22Rv1 (cell line): ENCODE measurements around the gene ZNF618.
"Not testable (repeated sequence)": the region's sequence is repeated elsewhere in the genome, so short reads cannot be mapped to it uniquely, and the experiment has no call there.

ENCODE experiments used
- H3K27ac ChIP-seq: fragments of 450-650 bp; 2 replicates; pipeline ENCODE4 v1.5.1; 2017
- ZFX ChIP-seq: fragments of 450-650 bp; IDR thresholded peaks from 2 replicates; pipeline ENCODE4 v1.6.1; 2017; ENCODE audit warnings: antibody characterized with exemption, borderline replicate concordance
- TF ChIP-seq, protein P1 (sequence below): fragments of 450-650 bp; IDR thresholded peaks from 2 replicates; pipeline ENCODE4 v1.5.1; 2017; ENCODE audit warnings: mild to moderate bottlenecking

The ZNF618 gene

GRCh38 chr9:113992276-113992951 is 116.3 kb downstream of the ZNF618 start:
- no peak for TF ChIP-seq ZFX
- TF ChIP-seq, protein P1, sequence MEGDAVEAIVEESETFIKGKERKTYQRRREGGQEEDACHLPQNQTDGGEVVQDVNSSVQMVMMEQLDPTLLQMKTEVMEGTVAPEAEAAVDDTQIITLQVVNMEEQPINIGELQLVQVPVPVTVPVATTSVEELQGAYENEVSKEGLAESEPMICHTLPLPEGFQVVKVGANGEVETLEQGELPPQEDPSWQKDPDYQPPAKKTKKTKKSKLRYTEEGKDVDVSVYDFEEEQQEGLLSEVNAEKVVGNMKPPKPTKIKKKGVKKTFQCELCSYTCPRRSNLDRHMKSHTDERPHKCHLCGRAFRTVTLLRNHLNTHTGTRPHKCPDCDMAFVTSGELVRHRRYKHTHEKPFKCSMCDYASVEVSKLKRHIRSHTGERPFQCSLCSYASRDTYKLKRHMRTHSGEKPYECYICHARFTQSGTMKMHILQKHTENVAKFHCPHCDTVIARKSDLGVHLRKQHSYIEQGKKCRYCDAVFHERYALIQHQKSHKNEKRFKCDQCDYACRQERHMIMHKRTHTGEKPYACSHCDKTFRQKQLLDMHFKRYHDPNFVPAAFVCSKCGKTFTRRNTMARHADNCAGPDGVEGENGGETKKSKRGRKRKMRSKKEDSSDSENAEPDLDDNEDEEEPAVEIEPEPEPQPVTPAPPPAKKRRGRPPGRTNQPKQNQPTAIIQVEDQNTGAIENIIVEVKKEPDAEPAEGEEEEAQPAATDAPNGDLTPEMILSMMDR: no peak
- H3K27ac ChIP-seq: no peak overlapping the region

DNA sequence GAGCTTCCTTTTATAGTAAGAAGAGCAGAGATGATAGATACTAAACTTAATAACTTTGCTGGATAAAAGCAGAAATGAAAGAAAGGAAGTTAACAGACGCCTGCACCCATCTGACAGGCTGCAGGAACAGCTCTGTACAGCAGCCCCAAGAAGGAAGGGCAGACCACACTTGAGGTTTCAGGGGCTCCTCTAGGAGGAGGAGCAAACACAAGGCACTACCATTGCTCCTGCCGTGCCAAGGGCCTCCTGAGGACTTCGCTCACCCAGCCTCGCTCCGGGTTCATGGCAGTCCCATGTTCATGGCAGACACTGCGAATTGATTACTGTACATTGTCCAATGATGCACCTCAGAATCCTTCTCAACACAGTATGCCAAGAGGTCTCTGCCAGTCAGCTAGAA is 116.9 kb downstream of the ZNF618 start:
- 0 out of 2 replicates have a peak overlapping the region, but pooled peaks have one; percentile 62 for H3K27ac ChIP-seq
- TF ChIP-seq ZFX: no peak
- TF ChIP-seq, protein P1: no peak

DNA sequence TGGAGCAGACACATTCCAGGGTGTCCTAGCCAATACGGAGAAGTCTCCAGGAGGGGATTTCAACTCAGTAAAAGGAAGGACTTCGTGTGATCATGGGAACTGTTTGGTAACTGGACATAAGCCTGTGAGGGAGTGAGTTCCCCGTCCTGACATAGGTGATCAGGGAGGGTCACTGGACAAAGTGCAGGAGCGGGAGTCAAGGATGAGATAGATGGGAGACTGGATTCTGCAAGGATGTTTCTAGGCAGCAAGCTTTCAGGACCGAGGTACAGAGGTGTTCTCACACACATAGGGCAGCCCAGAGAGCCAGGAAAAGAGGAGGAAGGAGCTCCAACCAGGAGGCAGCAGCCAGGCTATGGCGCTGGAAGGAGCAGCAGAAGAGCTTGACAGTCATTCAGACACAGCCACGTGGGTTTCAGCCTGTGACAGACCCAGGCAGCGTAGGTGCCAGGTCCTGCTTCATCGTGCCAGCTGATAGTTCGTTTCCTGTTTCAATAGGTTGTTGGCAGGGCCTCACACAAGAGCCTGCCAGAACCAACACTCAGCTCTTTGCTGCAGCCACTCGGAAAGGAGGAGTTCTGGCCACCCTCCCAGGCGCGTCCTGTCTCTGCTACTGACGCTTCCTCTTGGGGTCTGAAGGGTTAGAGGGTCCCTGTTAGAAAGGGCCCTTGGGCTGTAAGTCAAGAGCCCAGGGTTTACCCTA is 117.9 kb downstream of the ZNF618 start:
- H3K27ac ChIP-seq: peak overlapping the region; percentile 62
- TF ChIP-seq ZFX: no peak
- TF ChIP-seq, protein P1: no peak

DNA sequence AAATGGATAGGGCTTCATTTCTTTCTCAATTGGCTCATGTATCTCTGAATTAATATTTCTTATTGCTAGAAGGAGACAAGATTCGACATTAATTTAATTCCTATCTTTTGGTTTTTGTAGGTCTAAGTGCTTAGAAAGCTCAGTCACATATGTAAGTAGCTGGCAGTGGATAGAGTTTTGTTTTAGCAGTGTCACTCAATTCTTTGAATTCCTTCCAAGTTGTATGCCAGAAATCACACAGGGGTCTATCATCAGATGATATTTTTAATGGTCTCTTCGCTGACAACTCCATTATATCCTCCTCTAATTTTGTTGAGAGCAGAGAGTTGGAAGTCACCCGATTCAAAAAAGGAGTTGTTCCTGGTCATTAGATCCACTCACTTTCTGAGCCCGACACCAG is 119.3 kb downstream of the ZNF618 start:
- TF ChIP-seq, protein P1: no peak
- TF ChIP-seq ZFX: no peak
- no peak overlapping the region for H3K27ac ChIP-seq

- TF ChIP-seq ZFX: no peak
- TF ChIP-seq, protein P1: no peak
- H3K27ac ChIP-seq: no peak overlapping the region
These were observed 119.9 kb downstream of the ZNF618 start for GRCh38 chr9:113995963-113996362.

GRCh38 chr9:113996531-113997001 is 120.5 kb downstream of the ZNF618 start:
- TF ChIP-seq ZFX: no peak
- TF ChIP-seq, protein P1: no peak
- no peak overlapping the region for H3K27ac ChIP-seq

DNA sequence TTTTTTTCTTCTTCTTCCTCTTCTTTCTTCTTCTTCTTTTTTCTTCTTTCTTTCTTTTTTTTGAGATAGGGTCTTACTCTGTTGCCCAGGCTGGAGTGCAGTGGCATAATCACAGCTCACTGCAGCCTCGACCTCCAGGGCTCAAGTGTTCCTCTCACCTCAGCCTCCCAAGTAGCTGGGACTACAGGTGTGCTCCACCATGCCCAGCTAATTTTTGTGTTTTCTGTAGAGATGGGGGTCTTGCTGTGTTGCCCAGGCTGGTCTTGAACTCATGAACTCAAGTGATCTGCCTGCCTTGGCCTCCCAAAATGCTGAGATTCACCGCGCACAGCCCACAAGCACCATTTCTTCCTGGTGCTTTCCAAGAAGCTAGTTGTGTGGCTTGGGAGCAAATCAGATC is 121.0 kb downstream of the ZNF618 start:
- H3K27ac ChIP-seq: not testable (repeated sequence)
